Measurements from ENCODE around the gene PKD1.

GRCh38 chr16:2061526-2061925 lies 74.2 kb downstream of the PKD1 start:
- TF ChIP-seq CTCF (conservative IDR thresholded peaks at IDR 0.05) = no peak
- no peak for TF ChIP-seq EZH2 (IDR thresholded peaks at IDR 0.05; ENCODE audit: low read depth)
